ENCODE measurements around the gene PPM1B. TPM values are rescaled to one million over a fixed set of nuclear protein-coding genes. Genes with fewer than 3 reads are reported as not detected.

Gene PPM1B
- total RNA-seq, 1 experiment from 2014 or later = 52.9 TPM

GRCh38 chr2:44139741-44140140 is 28.9 kb upstream of the PPM1B start:
- no peaks in the 10 kb centered on the region for H3K9me3 ChIP-seq (replicated peaks)
- DNase-seq = no peak
- H3K4me3 ChIP-seq = no peak overlapping the region
- no peaks in the 10 kb centered on the region for H3K27me3 ChIP-seq
- H3K4me1 ChIP-seq = no peaks in the 10 kb centered on the region
- no peaks in the 10 kb centered on the region for H3K36me3 ChIP-seq
- no peak overlapping the region for H3K27ac ChIP-seq

- Histone ChIP-seq H3K4me3 (no peak overlapping the region), H3K36me3 (no peaks in the 10 kb centered on the region), H3K27ac (no peak overlapping the region), H3K4me1 (no peaks in the 10 kb centered on the region), H3K27me3 (no peaks in the 10 kb centered on the region), H3K9me3 (replicated peaks) (no peaks in the 10 kb centered on the region)
- DNase-seq = no peak
Measured at GRCh38 chr2:44142306-44142705, 26.4 kb upstream of the PPM1B start.

- Histone ChIP-seq H3K4me1 (no peaks in the 10 kb centered on the region), H3K27me3 (no peaks in the 10 kb centered on the region), H3K27ac (no peak overlapping the region), H3K9me3 (replicated peaks) (no peaks in the 10 kb centered on the region), H3K4me3 (no peak overlapping the region), H3K36me3 (no peaks in the 10 kb centered on the region)
- DNase-seq = no peak
Measured at GRCh38 chr2:44143701-44144100, 25.0 kb upstream of the PPM1B start.

GRCh38 chr2:44148999-44149398 is 19.7 kb upstream of the PPM1B start:
- no peak overlapping the region for H3K4me3 ChIP-seq
- H3K9me3 ChIP-seq (replicated peaks) = no peaks in the 10 kb centered on the region
- no peaks in the 10 kb centered on the region for H3K4me1 ChIP-seq
- H3K36me3 ChIP-seq = no peaks in the 10 kb centered on the region
- no peaks in the 10 kb centered on the region for H3K27me3 ChIP-seq
- no peak for DNase-seq
- H3K27ac ChIP-seq = no peak overlapping the region

GRCh38 chr2:44150473-44150872 is 18.2 kb upstream of the PPM1B start:
- Histone ChIP-seq H3K36me3 (no peaks in the 10 kb centered on the region), H3K9me3 (replicated peaks) (no peaks in the 10 kb centered on the region), H3K4me3 (no peak overlapping the region), H3K4me1 (peaks cover 4% of the 10 kb centered on the region; the same call in 1 of the 2 replicates), H3K27me3 (no peaks in the 10 kb centered on the region), H3K27ac (no peak overlapping the region)
- DNase-seq = peak; percentile 10 to 44

- DNase-seq = no peak
Measured at GRCh38 chr2:44152865-44153669, 15.6 kb upstream of the PPM1B start.

GRCh38 chr2:44155666-44156446 is 12.8 kb upstream of the PPM1B start:
- H3K4me1 ChIP-seq = peaks cover 9% of the 10 kb centered on the region; the same call in 1 of the 2 replicates
- peak; percentile 43 to 65 for DNase-seq
- no peak overlapping the region for H3K4me3 ChIP-seq
- no peaks in the 10 kb centered on the region for H3K9me3 ChIP-seq (replicated peaks)
- no peak overlapping the region for H3K27ac ChIP-seq
- H3K27me3 ChIP-seq = no peaks in the 10 kb centered on the region
- no peaks in the 10 kb centered on the region for H3K36me3 ChIP-seq

More at GRCh38 chr2:44152865-44153669, 15.6 kb upstream of the PPM1B start:
- peaks cover 9% of the 10 kb centered on the region; the same call in 1 of the 2 replicates for H3K4me1 ChIP-seq
- H3K36me3 ChIP-seq = no peaks in the 10 kb centered on the region
- H3K4me3 ChIP-seq = no peak overlapping the region
- H3K27me3 ChIP-seq = no peaks in the 10 kb centered on the region
- no peaks in the 10 kb centered on the region for H3K9me3 ChIP-seq (replicated peaks)
- H3K27ac ChIP-seq = no peak overlapping the region

GRCh38 chr2:44163777-44164176 is 4.9 kb upstream of the PPM1B start:
- no peaks in the 10 kb centered on the region for H3K4me1 ChIP-seq
- 0 out of 2 replicates have a peak, but pooled peaks cover 2% of the 10 kb centered on the region for H3K27me3 ChIP-seq
- H3K4me3 ChIP-seq = no peak overlapping the region
- no peak overlapping the region for H3K27ac ChIP-seq
- no peaks in the 10 kb centered on the region for H3K36me3 ChIP-seq
- no peaks in the 10 kb centered on the region for H3K9me3 ChIP-seq (replicated peaks)
- DNase-seq = no peak

- Histone ChIP-seq H3K36me3 (no peaks in the 10 kb centered on the region), H3K4me3 (no peak overlapping the region), H3K4me1 (no peaks in the 10 kb centered on the region), H3K27me3 (0 out of 2 replicates have a peak, but pooled peaks cover 2% of the 10 kb centered on the region), H3K9me3 (replicated peaks) (no peaks in the 10 kb centered on the region), H3K27ac (no peak overlapping the region)
- no peak for DNase-seq
Measured at GRCh38 chr2:44164617-44165016, 4.1 kb upstream of the PPM1B start.

GRCh38 chr2:44166096-44166495 is 2.6 kb upstream of the PPM1B start:
- DNase-seq = no peak

GRCh38 chr2:44167311-44167907 is 1.3 kb upstream of the PPM1B start:
- DNase-seq = no peak
- no peaks in the 10 kb centered on the region for H3K36me3 ChIP-seq
- peak overlapping the region; percentile 96 for H3K27ac ChIP-seq
- H3K4me3 ChIP-seq = peak overlapping the region; percentile 67
- peaks cover 8% of the 10 kb centered on the region for H3K4me1 ChIP-seq
- no peaks in the 10 kb centered on the region for H3K9me3 ChIP-seq (replicated peaks)
- H3K27me3 ChIP-seq = no peaks in the 10 kb centered on the region

More at GRCh38 chr2:44166096-44166495, 2.6 kb upstream of the PPM1B start:
- H3K36me3 ChIP-seq = no peaks in the 10 kb centered on the region
- H3K27ac ChIP-seq = no peak overlapping the region
- H3K27me3 ChIP-seq = 0 out of 2 replicates have a peak, but pooled peaks cover 2% of the 10 kb centered on the region
- H3K4me3 ChIP-seq = no peak overlapping the region
- H3K4me1 ChIP-seq = peaks cover 4% of the 10 kb centered on the region
- H3K9me3 ChIP-seq (replicated peaks) = no peaks in the 10 kb centered on the region

- no peaks in the 10 kb centered on the region for H3K27me3 ChIP-seq
- peak overlapping the region; percentile 67 for H3K4me3 ChIP-seq
- no peaks in the 10 kb centered on the region for H3K36me3 ChIP-seq
Measured at GRCh38 chr2:44167908-44168680, 581 bp upstream of the PPM1B start.

GRCh38 chr2:44169155-44169898 is 652 bp downstream of the PPM1B start:
- DNase-seq = peak; percentile 62 to 75
- Histone ChIP-seq H3K4me3 (peak overlapping the region; percentile 93), H3K4me1 (peaks cover 8% of the 10 kb centered on the region), H3K36me3 (no peaks in the 10 kb centered on the region), H3K27me3 (no peaks in the 10 kb centered on the region), H3K9me3 (replicated peaks) (no peaks in the 10 kb centered on the region), H3K27ac (peak overlapping the region; percentile 71)

More at GRCh38 chr2:44167908-44168680, 581 bp upstream of the PPM1B start:
- DNase-seq = peak; percentile 100
- Histone ChIP-seq H3K9me3 (replicated peaks) (no peaks in the 10 kb centered on the region), H3K4me1 (peaks cover 8% of the 10 kb centered on the region), H3K27ac (peak overlapping the region; percentile 96)

Measured in SJCRH30 (cell line).